ENCODE results near the gene EDC3.
A peak's percentile ranks its signal among the peaks of the same experiment; 100 is the strongest.

EDC3 gene

GRCh38 chr15:74624020-74624602 lies 71.7 kb downstream of the EDC3 start:
- DNase-seq = no peak

GRCh38 chr15:74622758-74623157 lies 73.1 kb downstream of the EDC3 start:
- DNase-seq = no peak

GRCh38 chr15:74621936-74622335 lies 73.9 kb downstream of the EDC3 start:
- DNase-seq = peak in 1 of 3 experiments; percentile 14

GRCh38 chr15:74621546-74621920 lies 74.3 kb downstream of the EDC3 start:
- DNase-seq = no peak

- DNase-seq = peak in 2 of 3 experiments; percentile 52 to 76
Observed at GRCh38 chr15:74620636-74621545, 74.9 kb downstream of the EDC3 start.

GRCh38 chr15:74619916-74620635 lies 75.7 kb downstream of the EDC3 start:
- no peak for DNase-seq

GRCh38 chr15:74618841-74619596 lies 76.8 kb downstream of the EDC3 start:
- DNase-seq = no peak

GRCh38 chr15:74616996-74617395 lies 78.8 kb downstream of the EDC3 start:
- DNase-seq = no peak

- peak in 2 of 3 experiments; percentile 64 to 70 for DNase-seq
Observed at GRCh38 chr15:74616366-74616939, 79.4 kb downstream of the EDC3 start.

- DNase-seq = peak; percentile 96 to 97 (median 97)
Observed at GRCh38 chr15:74615508-74616365, 80.1 kb downstream of the EDC3 start, which contains the start of gene CLK3. CLK3 (plus strand) TSS chr15:74615836; CDS start chr15:74619197, 3,361 bp downstream.

GRCh38 chr15:74614744-74615507 lies 80.9 kb downstream of the EDC3 start:
- peak; percentile 81 to 89 (median 82) for DNase-seq

GRCh38 chr15:74613953-74614743 lies 81.7 kb downstream of the EDC3 start:
- no peak for DNase-seq

GRCh38 chr15:74613089-74613952 lies 82.5 kb downstream of the EDC3 start:
- peak in 1 of 3 experiments; percentile 23 for DNase-seq

GRCh38 chr15:74612677-74613076 lies 83.1 kb downstream of the EDC3 start:
- no peak for DNase-seq

- DNase-seq = no peak
Observed at GRCh38 chr15:74611834-74612233, 84.0 kb downstream of the EDC3 start.

- no peak for DNase-seq
Observed at GRCh38 chr15:74611341-74611740, 84.5 kb downstream of the EDC3 start.

GRCh38 chr15:74610302-74610951 lies 85.4 kb downstream of the EDC3 start:
- DNase-seq = no peak

GRCh38 chr15:74609938-74610301 lies 85.9 kb downstream of the EDC3 start:
- no peak for DNase-seq
